ENCODE data around the gene MYCBPAP.

DNA sequence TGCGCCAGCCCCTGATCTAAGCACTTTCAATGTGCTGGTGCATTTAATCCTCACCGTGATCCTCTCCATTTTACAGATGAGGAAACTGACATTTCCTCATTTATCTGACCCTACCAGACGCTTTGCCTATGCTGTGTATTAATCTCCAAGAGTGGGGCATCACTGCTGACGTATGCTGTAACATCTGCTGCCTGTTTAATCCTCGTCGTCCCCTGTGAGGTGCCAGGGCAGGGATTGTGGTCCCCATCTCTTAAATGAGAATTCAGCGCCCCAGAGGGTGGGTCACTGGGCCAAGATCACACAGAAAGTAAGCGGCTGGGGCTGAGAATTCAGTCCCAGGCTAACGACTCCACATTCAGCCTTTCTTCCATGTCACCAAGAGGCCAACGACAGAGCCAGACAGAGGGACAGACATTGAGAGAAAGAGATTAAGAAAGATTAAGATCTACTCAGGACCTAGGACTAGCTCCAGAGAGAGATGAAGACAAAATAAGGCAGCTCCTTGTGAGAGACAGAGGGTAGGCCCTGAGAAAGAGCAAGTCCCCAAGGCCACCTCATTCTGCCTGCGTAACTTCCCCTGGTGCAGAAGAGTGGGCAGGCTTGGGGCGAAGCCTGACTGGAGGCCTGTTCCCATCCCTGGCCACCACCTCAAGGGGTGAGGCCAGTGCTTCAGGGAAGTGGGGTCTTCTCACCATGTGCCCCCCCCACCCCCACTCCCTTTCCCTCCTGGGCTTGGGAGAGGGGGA is 65.8 kb downstream of the MYCBPAP start:
- TF ChIP-seq, protein P1, sequence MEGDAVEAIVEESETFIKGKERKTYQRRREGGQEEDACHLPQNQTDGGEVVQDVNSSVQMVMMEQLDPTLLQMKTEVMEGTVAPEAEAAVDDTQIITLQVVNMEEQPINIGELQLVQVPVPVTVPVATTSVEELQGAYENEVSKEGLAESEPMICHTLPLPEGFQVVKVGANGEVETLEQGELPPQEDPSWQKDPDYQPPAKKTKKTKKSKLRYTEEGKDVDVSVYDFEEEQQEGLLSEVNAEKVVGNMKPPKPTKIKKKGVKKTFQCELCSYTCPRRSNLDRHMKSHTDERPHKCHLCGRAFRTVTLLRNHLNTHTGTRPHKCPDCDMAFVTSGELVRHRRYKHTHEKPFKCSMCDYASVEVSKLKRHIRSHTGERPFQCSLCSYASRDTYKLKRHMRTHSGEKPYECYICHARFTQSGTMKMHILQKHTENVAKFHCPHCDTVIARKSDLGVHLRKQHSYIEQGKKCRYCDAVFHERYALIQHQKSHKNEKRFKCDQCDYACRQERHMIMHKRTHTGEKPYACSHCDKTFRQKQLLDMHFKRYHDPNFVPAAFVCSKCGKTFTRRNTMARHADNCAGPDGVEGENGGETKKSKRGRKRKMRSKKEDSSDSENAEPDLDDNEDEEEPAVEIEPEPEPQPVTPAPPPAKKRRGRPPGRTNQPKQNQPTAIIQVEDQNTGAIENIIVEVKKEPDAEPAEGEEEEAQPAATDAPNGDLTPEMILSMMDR (IDR thresholded peaks at IDR 0.05) = no peak
- TF ChIP-seq POLR2A (IDR thresholded peaks at IDR 0.05) = no peak
